Duodenal mucosa (tissue), 2 donors: ENCODE measurements around the gene KCNH6.

Experiments used
- H3K27ac ChIP-seq: one replicate; pipeline ENCODE4 v1.7.0; 2013; ENCODE audit warnings: low read depth, low read length
- H3K27me3 ChIP-seq, 2 donors: one replicate each; pipeline ENCODE4 v1.7.0; 2013; ENCODE audit warnings: low read length in 2 of 2, control low read depth in 1 of 2; ENCODE audit not compliant: insufficient read depth in 2 of 2, control insufficient read depth in 1 of 2
- H3K36me3 ChIP-seq, 2 donors: one replicate each; pipeline ENCODE4 v1.7.0; 2013; ENCODE audit warnings: low read length in 2 of 2, control low read depth in 1 of 2; ENCODE audit not compliant: insufficient read depth in 2 of 2, control insufficient read depth in 1 of 2
- H3K4me1 ChIP-seq, 2 donors: one replicate each; pipeline ENCODE4 v1.7.0; 2013; ENCODE audit warnings: low read length in 2 of 2, control low read depth in 1 of 2; ENCODE audit not compliant: insufficient read depth in 2 of 2, control insufficient read depth in 1 of 2
- H3K4me3 ChIP-seq, 2 donors: one replicate each; pipeline ENCODE4 v1.7.0; 2013; ENCODE audit warnings: low read length in 2 of 2, low read depth in 1 of 2
- H3K9ac ChIP-seq, 2 donors: one replicate each; pipeline ENCODE4 v1.7.0; 2013; ENCODE audit warnings: low read length in 2 of 2, low read depth in 1 of 2
- H3K9me3 ChIP-seq, 2 donors: one replicate each; pipeline ENCODE4 v1.7.0; 2013; ENCODE audit warnings: low read length in 2 of 2, control low read depth in 1 of 2; ENCODE audit not compliant: control insufficient read depth in 1 of 2

The KCNH6 gene

DNA sequence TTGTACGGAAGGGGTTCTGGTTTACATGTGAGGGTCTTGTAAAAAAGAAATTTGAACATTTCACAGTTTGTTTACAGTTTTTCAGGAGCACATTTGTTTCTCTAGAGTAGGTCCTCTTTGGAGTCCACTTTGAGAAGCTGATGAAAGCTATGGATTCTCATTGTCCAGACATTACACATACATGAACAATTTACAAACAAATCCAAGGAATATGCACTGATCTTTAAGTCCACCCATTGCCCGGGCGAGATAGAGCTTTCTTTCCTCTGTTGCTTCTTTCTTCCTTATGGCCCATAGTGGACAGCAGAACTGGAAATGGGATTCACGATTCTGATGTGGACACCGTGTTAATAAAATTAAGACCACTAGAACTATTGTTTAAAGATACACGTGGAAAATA, 29.1 kb downstream of the KCNH6 start:
- H3K9ac ChIP-seq = peak overlapping the region; percentile 34 to 61
- peak overlapping the region; percentile 70 to 97 for H3K4me3 ChIP-seq
- H3K36me3 ChIP-seq = no peaks in the 10 kb centered on the region
- no peak overlapping the region for H3K27ac ChIP-seq
- no peaks in the 10 kb centered on the region for H3K9me3 ChIP-seq
- no peaks in the 10 kb centered on the region for H3K27me3 ChIP-seq
- H3K4me1 ChIP-seq = peaks cover 22 to 38% of the 10 kb centered on the region in 2 donors

DNA sequence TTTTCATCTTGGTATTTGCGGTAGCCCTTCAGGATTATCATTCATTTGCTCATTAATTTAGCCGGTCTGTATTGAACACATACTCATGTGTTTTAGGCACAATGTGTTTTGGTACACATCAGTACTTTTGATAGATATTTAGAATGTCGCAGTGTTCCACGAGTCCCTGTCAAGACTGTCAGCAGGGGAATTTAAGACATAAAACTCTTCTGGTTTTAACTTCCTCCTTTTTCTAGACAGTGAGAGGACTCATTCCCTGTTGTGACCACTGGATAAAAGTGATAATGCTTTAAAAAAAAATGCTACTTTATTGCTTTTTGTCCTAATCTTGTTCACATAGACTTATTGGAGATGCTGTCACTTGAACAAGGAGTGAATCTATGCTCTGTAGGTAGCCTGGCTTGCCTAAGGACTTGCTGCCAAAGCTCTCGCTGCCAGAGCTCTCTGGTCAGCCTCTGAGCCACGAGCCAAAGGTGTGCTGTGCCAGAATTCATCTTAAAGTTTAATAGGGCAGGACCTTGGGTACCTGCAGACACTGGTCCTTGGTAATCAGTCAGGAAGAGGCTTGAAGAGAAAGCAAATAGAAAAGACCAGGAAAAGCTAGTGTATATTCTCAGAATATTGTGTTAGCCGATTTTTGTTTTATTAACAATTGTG, 32.5 kb downstream of the KCNH6 start:
- no peak overlapping the region for H3K9ac ChIP-seq
- H3K4me3 ChIP-seq = no peak overlapping the region
- H3K4me1 ChIP-seq = peaks cover 22 to 30% of the 10 kb centered on the region in 2 donors
- H3K27me3 ChIP-seq = no peaks in the 10 kb centered on the region
- H3K36me3 ChIP-seq = peaks cover 0 to 4% of the 10 kb centered on the region in 2 donors
- H3K27ac ChIP-seq = no peak overlapping the region
- no peaks in the 10 kb centered on the region for H3K9me3 ChIP-seq

GRCh38 chr17:63557416-63557815, 34.3 kb downstream of the KCNH6 start:
- Histone ChIP-seq H3K4me1 (peaks cover 17 to 23% of the 10 kb centered on the region in 2 donors), H3K9ac (no peak overlapping the region), H3K4me3 (no peak overlapping the region), H3K27ac (no peak overlapping the region), H3K27me3 (no peaks in the 10 kb centered on the region), H3K36me3 (peaks cover 0 to 4% of the 10 kb centered on the region in 2 donors), H3K9me3 (no peaks in the 10 kb centered on the region)

DNA sequence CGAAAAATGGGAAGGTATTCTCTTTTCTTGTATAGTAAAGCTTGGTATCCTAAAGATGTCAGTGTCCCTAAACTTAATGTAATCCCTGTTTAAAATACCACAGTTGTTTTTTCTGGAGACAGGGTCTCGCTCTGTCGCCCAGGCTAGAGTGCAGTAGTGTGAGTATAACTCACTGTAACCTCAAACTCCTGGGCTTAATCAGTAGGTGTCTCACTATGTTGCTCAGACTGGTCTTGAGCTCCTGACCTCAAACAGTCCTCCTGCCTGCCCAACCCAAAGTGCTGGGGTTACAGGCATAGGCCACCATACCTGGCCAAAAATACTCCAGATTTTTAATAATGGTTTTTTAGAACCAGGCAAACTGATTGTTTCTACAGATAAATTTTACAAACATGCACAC, 35.3 kb downstream of the KCNH6 start:
- no peak overlapping the region for H3K9ac ChIP-seq
- H3K27ac ChIP-seq = no peak overlapping the region
- peaks cover 0 to 4% of the 10 kb centered on the region in 2 donors for H3K36me3 ChIP-seq
- H3K9me3 ChIP-seq = no peaks in the 10 kb centered on the region
- H3K4me1 ChIP-seq = peaks cover 6 to 17% of the 10 kb centered on the region in 2 donors
- H3K4me3 ChIP-seq = no peak overlapping the region
- no peaks in the 10 kb centered on the region for H3K27me3 ChIP-seq

DNA sequence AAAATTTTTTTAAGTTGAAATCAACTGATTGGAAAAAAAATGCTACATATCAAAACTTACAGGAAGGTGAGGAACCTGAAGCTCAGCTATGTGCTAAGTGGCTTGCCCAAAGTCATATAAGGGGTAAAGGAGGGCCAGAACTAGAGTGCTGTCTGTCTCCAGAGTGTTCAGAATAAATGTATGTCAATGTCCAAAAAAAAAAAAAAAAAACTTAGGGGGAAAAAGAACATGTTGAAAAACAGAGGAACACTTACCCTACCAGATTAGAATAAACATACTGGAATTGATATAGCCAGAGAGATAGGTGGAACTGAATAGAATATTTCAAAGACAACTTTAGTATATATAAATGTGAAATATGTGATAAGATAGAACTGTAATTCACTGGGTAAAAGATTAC, 38.7 kb downstream of the KCNH6 start:
- H3K27me3 ChIP-seq = no peaks in the 10 kb centered on the region
- no peak overlapping the region for H3K9ac ChIP-seq
- no peak overlapping the region for H3K27ac ChIP-seq
- peaks cover 0 to 4% of the 10 kb centered on the region in 2 donors for H3K36me3 ChIP-seq
- H3K9me3 ChIP-seq = no peaks in the 10 kb centered on the region
- H3K4me1 ChIP-seq = peaks cover 0 to 3% of the 10 kb centered on the region in 2 donors
- H3K4me3 ChIP-seq = no peak overlapping the region

DNA sequence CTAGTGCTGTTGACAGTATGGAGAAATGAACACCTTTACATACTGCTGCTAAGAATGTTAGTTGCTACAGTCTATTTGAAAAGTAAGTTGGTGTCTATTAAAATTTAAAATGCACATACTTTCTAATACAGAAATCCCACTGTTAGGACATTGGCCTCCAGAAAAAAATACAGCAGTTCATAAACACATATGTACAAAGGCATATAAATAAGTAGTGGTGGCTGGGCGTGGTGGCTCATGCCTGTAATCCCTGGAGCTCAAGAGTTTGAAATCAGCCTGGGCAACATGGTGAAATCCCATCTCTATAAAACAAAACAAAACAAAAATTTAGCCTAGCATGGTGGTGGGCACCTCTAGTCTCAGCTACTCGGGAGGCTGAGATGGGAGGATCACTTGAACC, 40.2 kb downstream of the KCNH6 start:
- peaks cover 0 to 1% of the 10 kb centered on the region in 2 donors for H3K36me3 ChIP-seq
- H3K4me3 ChIP-seq = no peak overlapping the region
- H3K9ac ChIP-seq = no peak overlapping the region
- H3K4me1 ChIP-seq = peaks cover 0 to 3% of the 10 kb centered on the region in 2 donors
- H3K27me3 ChIP-seq = no peaks in the 10 kb centered on the region
- H3K27ac ChIP-seq = no peak overlapping the region
- no peaks in the 10 kb centered on the region for H3K9me3 ChIP-seq

GRCh38 chr17:63564562-63564961, 41.4 kb downstream of the KCNH6 start:
- no peaks in the 10 kb centered on the region for H3K27me3 ChIP-seq
- peaks cover 0 to 4% of the 10 kb centered on the region in 2 donors for H3K36me3 ChIP-seq
- H3K9me3 ChIP-seq = no peaks in the 10 kb centered on the region
- H3K9ac ChIP-seq = no peak overlapping the region
- H3K4me1 ChIP-seq = peaks cover 0 to 3% of the 10 kb centered on the region in 2 donors
- no peak overlapping the region for H3K4me3 ChIP-seq
- H3K27ac ChIP-seq = no peak overlapping the region

DNA sequence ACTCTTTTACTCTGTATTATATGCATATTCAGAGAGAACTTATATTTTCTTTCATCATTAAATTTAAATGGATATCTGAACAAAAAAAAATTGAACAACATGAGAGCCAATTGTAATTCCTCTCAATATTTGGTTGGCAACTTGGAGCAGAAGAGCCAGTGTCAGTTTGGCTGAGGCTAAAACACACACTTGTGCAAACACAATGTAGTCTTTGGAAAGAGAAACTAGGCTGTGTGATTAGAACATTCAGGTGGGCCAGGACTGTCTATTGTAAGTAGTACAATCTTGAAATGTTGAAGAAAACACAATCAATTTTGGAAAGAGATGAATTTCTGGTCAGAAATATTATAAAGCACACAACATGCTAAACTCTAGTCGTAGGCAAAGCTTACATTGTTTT, 44.1 kb downstream of the KCNH6 start:
- peaks cover 0 to 4% of the 10 kb centered on the region in 2 donors for H3K36me3 ChIP-seq
- H3K27ac ChIP-seq = no peak overlapping the region

DNA sequence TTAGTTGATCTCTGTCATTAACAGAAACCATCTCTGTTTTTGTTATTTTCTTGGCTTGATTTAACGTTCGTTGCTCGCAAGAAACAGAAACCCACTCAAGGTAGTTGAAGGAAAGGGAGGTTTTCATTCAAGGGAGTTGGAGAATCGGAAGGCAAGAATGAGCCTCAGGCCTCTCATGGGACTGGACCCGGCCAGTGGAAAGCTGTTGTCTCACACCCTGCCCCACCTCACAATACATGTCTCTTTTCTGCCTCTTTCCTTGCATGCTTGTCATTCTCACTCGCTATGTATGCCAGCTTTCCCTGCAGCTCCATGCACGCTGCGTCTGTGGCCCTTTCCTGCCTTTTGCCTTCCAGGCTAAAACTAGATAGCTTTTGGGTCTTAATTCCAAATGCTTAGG, 45.4 kb downstream of the KCNH6 start:
- H3K4me3 ChIP-seq = no peak overlapping the region
- no peak overlapping the region for H3K9ac ChIP-seq
- H3K4me1 ChIP-seq = no peaks in the 10 kb centered on the region
- no peak overlapping the region for H3K27ac ChIP-seq
- no peaks in the 10 kb centered on the region for H3K27me3 ChIP-seq
- H3K9me3 ChIP-seq = no peaks in the 10 kb centered on the region
- H3K36me3 ChIP-seq = peaks cover 0 to 4% of the 10 kb centered on the region in 2 donors

More for the DNA sequence above, 44.1 kb downstream of the KCNH6 start:
- Histone ChIP-seq H3K4me1 (peaks cover 0 to 3% of the 10 kb centered on the region in 2 donors), H3K4me3 (no peak overlapping the region), H3K27me3 (no peaks in the 10 kb centered on the region), H3K9me3 (no peaks in the 10 kb centered on the region), H3K9ac (no peak overlapping the region)

- Histone ChIP-seq H3K9ac (no peak overlapping the region), H3K4me3 (no peak overlapping the region), H3K9me3 (no peaks in the 10 kb centered on the region)
Observed at GRCh38 chr17:63571632-63572310, 48.6 kb downstream of the KCNH6 start.

More at GRCh38 chr17:63571632-63572310, 48.6 kb downstream of the KCNH6 start:
- H3K27ac ChIP-seq = no peak overlapping the region
- peaks cover 0 to 4% of the 10 kb centered on the region in 2 donors for H3K36me3 ChIP-seq
- H3K27me3 ChIP-seq = no peaks in the 10 kb centered on the region
- H3K4me1 ChIP-seq = no peaks in the 10 kb centered on the region
